ENCODE measurements around the gene PTPRN2. TPM values are rescaled to one million over a fixed set of nuclear protein-coding genes. Genes with fewer than 3 reads are reported as not detected.

The PTPRN2 gene
- total and polyA plus RNA-seq, 2 of the 13 experiments (the other 11 are each of a cell fraction or from before 2014, with no cell fraction given), result 2.5 to 24.2 TPM

DNA sequence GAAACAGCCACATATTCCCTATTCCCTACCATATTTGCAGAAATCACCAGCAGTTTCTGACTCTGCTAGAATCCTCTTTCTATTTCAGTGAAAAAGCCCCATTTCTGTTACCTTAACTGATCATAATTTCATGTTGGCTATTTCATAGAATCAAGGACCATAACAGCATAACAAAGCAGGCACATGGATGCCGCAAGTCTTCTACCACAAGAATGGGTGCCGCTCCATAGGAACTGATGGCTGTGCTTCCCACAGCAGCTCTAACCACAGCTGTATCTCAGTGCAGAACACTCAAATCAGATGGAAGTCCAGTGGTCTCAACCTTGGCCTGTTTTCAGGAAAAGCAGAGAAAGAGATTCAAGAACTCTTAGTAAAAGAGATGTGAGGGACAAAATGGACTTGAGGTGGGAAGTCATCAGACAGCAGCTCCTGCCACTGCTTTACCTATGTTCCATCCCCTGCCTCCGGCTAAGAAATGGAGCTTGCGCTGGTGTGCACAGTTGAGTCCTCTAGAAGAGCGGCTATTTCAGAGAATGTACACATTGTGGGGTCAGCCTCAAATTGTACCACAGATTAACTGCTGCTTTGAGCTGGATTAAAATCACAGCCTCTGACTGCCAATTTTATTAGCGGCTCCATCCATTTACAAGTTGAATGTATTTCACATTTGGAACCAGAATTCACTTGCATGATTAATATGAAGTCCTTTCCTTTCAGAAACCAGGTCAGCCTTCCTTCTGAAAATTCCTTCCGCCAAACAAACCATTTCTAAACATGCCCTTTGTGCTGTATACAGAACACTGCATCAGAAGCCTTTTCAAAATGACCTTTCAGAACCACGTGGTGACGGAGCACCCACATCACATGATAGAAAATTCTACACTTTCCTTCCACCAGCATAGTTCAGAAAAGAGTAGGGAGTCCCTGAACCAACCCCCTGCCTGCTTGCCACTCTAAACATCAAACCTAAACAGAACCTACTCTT, 7.7 kb downstream of the PTPRN2 start (continued):
- TF ChIP-seq, protein P1, sequence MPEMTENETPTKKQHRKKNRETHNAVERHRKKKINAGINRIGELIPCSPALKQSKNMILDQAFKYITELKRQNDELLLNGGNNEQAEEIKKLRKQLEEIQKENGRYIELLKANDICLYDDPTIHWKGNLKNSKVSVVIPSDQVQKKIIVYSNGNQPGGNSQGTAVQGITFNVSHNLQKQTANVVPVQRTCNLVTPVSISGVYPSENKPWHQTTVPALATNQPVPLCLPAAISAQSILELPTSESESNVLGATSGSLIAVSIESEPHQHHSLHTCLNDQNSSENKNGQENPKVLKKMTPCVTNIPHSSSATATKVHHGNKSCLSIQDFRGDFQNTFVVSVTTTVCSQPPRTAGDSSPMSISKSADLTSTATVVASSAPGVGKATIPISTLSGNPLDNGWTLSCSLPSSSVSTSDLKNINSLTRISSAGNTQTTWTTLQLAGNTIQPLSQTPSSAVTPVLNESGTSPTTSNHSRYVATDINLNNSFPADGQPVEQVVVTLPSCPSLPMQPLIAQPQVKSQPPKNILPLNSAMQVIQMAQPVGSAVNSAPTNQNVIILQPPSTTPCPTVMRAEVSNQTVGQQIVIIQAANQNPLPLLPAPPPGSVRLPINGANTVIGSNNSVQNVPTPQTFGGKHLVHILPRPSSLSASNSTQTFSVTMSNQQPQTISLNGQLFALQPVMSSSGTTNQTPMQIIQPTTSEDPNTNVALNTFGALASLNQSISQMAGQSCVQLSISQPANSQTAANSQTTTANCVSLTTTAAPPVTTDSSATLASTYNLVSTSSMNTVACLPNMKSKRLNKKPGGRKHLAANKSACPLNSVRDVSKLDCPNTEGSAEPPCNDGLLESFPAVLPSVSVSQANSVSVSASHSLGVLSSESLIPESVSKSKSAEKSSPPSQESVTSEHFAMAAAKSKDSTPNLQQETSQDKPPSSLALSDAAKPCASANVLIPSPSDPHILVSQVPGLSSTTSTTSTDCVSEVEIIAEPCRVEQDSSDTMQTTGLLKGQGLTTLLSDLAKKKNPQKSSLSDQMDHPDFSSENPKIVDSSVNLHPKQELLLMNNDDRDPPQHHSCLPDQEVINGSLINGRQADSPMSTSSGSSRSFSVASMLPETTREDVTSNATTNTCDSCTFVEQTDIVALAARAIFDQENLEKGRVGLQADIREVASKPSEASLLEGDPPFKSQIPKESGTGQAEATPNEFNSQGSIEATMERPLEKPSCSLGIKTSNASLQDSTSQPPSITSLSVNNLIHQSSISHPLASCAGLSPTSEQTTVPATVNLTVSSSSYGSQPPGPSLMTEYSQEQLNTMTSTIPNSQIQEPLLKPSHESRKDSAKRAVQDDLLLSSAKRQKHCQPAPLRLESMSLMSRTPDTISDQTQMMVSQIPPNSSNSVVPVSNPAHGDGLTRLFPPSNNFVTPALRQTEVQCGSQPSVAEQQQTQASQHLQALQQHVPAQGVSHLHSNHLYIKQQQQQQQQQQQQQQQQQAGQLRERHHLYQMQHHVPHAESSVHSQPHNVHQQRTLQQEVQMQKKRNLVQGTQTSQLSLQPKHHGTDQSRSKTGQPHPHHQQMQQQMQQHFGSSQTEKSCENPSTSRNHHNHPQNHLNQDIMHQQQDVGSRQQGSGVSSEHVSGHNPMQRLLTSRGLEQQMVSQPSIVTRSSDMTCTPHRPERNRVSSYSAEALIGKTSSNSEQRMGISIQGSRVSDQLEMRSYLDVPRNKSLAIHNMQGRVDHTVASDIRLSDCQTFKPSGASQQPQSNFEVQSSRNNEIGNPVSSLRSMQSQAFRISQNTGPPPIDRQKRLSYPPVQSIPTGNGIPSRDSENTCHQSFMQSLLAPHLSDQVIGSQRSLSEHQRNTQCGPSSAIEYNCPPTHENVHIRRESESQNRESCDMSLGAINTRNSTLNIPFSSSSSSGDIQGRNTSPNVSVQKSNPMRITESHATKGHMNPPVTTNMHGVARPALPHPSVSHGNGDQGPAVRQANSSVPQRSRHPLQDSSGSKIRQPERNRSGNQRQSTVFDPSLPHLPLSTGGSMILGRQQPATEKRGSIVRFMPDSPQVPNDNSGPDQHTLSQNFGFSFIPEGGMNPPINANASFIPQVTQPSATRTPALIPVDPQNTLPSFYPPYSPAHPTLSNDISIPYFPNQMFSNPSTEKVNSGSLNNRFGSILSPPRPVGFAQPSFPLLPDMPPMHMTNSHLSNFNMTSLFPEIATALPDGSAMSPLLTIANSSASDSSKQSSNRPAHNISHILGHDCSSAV (CRISPR knock-in tag; IDR thresholded peaks at IDR 0.05; ENCODE audit: borderline replicate concordance), result no peak
- TF ChIP-seq KAT8 (CRISPR knock-in tag; IDR thresholded peaks at IDR 0.05), result peak; percentile 70; the same call in 1 of the 2 replicates
- no peak for TF ChIP-seq ZNF790 (CRISPR knock-in tag; IDR thresholded peaks at IDR 0.05; ENCODE audit: borderline replicate concordance)
- TF ChIP-seq ZNF256 (CRISPR knock-in tag; conservative IDR thresholded peaks at IDR 0.05), result 0 out of 2 replicates have a peak, but pooled peaks have one; percentile 57
- TF ChIP-seq, protein P2, sequence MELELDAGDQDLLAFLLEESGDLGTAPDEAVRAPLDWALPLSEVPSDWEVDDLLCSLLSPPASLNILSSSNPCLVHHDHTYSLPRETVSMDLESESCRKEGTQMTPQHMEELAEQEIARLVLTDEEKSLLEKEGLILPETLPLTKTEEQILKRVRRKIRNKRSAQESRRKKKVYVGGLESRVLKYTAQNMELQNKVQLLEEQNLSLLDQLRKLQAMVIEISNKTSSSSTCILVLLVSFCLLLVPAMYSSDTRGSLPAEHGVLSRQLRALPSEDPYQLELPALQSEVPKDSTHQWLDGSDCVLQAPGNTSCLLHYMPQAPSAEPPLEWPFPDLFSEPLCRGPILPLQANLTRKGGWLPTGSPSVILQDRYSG (CRISPR knock-in tag; IDR thresholded peaks at IDR 0.05), result no peak
- peak; percentile 62; the same call in 1 of the 2 replicates for TF ChIP-seq IRF2 (CRISPR knock-in tag; IDR thresholded peaks at IDR 0.05)
- TF ChIP-seq MTA1 (CRISPR knock-in tag; IDR thresholded peaks at IDR 0.05; ENCODE audit: borderline replicate concordance), result no peak
- TF ChIP-seq MXI1 (IDR thresholded peaks at IDR 0.05; ENCODE audit: borderline replicate concordance, low read depth, low read length), result peak; percentile 82; the same call in 1 of the 3 replicates
- TF ChIP-seq, protein P3, sequence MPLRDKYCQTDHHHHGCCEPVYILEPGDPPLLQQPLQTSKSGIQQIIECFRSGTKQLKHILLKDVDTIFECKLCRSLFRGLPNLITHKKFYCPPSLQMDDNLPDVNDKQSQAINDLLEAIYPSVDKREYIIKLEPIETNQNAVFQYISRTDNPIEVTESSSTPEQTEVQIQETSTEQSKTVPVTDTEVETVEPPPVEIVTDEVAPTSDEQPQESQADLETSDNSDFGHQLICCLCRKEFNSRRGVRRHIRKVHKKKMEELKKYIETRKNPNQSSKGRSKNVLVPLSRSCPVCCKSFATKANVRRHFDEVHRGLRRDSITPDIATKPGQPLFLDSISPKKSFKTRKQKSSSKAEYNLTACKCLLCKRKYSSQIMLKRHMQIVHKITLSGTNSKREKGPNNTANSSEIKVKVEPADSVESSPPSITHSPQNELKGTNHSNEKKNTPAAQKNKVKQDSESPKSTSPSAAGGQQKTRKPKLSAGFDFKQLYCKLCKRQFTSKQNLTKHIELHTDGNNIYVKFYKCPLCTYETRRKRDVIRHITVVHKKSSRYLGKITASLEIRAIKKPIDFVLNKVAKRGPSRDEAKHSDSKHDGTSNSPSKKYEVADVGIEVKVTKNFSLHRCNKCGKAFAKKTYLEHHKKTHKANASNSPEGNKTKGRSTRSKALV (CRISPR knock-in tag; IDR thresholded peaks at IDR 0.05), result peak; percentile 32; the same call in 1 of the 2 replicates
- TF ChIP-seq, protein P4, sequence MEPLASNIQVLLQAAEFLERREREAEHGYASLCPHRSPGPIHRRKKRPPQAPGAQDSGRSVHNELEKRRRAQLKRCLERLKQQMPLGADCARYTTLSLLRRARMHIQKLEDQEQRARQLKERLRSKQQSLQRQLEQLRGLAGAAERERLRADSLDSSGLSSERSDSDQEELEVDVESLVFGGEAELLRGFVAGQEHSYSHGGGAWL (CRISPR knock-in tag; IDR thresholded peaks at IDR 0.05), result no peak
- TF ChIP-seq DMAP1 (CRISPR knock-in tag; IDR thresholded peaks at IDR 0.05), result peak; percentile 65
- TF ChIP-seq ZNF761 (CRISPR knock-in tag; conservative IDR thresholded peaks at IDR 0.05), result no peak
- 0 out of 2 replicates have a peak, but pooled peaks have one; percentile 60 for TF ChIP-seq HBP1 (CRISPR knock-in tag; IDR thresholded peaks at IDR 0.05; ENCODE audit: low read depth)
- TF ChIP-seq RORA (CRISPR knock-in tag; IDR thresholded peaks at IDR 0.05), result peak; percentile 78; the same call in 1 of the 2 replicates
- TF ChIP-seq ZNF558 (CRISPR knock-in tag; IDR thresholded peaks at IDR 0.05; ENCODE audit: borderline replicate concordance), result no peak; the same call in 1 of the 2 replicates
